Eye (tissue), 1 donor: ENCODE results near the gene TMEM272.
"Not testable (repeated sequence)": the region's sequence is repeated elsewhere in the genome, so short reads cannot be mapped to it uniquely, and the experiment has no call there.

Experiments used
- DNase-seq: peaks from one replicate; pipeline ENCODE4 v3.0.0-alpha.2; 2015

The TMEM272 gene

GRCh38 chr13:51824712-51825111, 20.3 kb downstream of the TMEM272 start:
- not testable (repeated sequence) for DNase-seq

- peak; percentile 35 for DNase-seq
Observed at GRCh38 chr13:51823863-51824262, 21.1 kb downstream of the TMEM272 start.

DNA sequence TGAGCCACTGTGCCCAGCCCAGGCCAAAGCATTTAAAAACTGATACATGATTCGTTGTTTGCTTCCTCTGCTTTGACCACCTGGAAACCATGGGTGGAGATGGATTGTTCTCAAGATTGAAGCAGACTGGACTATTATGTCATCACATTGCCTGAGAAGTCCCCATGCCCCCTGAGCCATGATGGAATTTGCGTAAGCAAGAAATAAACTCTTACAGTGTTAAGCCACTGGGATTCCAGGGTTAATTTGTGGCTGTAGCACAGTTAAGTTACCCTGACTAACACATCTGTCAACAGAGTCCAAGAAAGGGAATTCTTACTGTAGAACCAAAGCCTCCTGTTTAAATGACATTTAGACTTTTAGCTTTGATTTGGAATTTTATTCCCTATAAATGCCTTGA, 21.6 kb downstream of the TMEM272 start:
- peak; percentile 17 for DNase-seq

- DNase-seq, result no peak
Observed at GRCh38 chr13:51822106-51822815, 22.7 kb downstream of the TMEM272 start.

GRCh38 chr13:51821606-51822005, 23.4 kb downstream of the TMEM272 start:
- no peak for DNase-seq

DNA sequence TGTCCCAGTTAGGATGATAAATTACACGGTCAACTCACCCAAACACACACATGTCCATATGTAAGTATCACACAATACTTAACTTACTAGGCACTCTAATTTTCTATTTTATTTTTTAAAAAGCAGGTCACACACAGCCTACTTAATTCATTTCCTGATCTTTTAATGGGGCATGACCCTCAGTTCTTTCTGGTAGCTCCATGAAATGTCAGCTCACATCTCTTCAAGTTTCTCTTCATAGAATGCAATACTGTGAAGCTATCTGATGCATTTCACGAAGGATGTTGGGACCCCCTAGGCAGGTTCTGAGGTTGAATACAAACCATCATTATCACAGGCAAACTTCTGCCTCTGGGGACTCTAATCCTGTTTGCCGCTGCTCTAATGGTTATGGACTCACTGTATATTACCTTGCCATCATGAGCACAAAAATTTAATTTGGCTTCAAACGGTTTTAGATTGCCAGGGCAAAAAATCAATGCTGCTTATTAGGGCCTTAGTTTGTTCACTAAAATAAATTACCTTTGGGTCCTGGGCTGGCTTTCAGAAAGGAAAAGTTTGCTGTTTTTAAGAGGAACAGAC, 24.9 kb downstream of the TMEM272 start:
- peak; percentile 88 for DNase-seq

DNA sequence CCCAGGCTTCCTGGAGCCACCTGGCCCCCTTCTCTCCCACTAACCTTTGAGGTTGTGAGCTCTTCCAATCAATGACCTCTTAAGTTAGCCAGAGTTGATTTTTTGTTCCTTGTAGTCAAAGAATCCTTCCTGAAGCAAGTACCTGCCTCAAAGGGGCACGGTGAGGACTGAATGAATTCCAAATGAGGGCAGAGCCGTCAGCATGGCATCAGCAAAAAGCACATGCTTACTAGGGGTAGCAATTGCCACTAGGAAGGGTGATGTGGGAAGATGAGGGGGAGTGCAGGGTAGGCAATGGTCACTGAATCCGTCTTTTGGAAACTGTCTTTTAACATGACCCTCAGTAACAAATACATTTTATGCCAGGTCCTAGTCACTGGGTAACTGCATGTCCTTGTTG, 25.4 kb downstream of the TMEM272 start:
- DNase-seq, result no peak

DNA sequence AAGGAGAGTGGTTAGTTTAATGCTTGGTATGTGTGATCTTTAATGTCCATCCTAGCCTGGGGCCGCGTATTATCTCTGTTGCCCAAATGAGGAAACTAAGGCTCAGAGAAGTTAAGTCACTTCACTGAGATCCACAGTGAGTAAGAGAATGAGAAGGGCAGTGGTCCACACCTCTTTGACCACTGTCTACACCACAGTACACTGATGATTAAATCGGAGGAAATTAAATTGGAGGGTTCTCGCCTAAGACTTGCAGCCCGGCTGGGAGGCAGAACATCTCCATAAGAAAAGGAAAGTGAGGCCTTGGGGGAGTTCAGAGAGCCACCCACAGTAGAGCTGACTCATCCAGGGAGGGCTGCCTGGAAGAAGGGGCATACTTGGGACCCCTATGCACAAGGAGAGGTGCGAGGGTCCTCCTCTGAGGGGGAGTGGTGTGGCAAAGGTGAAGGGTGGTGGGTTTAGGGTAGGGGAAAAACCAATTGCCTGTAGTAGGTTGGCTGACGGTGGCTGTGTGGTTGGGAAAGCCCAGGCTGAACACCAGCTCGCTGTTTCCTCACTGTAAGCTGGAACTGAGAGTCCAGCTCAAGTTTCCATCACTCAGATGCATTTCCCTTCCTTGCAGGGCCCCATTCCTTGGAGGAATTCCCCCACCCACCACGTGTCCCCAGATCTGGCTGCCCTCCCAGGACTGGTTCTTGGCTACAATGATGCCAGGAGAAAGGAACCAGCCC, 26.0 kb downstream of the TMEM272 start:
- DNase-seq, result no peak

DNA sequence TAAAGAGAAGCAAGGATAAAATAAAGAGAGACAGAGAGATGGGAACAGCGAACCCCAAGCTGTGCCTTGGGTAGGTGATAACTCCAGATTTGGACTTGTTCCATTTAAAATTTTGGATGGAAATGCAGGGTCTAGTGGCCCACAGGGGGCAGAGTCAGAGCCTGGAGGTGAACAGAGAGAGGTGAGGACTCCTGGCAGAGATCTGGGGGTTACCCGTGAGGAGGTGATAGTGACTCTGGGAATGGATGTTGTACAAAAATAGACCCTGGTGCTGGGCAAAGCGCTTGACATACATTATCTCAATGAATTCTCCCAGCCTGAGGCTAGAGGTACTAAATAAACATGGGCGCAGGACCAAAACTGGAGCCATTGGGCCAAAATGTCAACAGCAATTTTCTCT, 26.7 kb downstream of the TMEM272 start:
- no peak for DNase-seq

GRCh38 chr13:51817717-51818116, 27.3 kb downstream of the TMEM272 start:
- DNase-seq, result no peak

- DNase-seq, result no peak
Observed at GRCh38 chr13:51816604-51817249, 28.2 kb downstream of the TMEM272 start.

DNA sequence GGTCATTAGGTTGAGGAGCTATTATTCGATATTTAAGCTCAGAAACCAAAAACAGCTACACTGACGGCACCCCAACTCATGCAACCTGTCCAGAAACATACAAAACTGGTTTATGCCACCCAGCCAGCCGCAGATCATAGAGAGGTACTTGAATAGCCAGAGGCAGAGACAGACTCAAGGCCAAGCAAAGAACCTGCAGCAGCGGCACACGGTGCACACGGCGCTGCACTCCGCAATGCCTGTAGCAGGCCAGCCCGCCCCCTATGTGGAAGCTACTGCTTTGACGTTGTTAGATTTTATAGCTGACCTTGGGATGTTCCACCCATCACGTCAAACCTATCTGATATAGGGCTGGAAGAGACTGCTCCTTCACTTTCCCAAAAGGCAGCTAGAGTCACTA, 29.1 kb downstream of the TMEM272 start:
- no peak for DNase-seq

DNA sequence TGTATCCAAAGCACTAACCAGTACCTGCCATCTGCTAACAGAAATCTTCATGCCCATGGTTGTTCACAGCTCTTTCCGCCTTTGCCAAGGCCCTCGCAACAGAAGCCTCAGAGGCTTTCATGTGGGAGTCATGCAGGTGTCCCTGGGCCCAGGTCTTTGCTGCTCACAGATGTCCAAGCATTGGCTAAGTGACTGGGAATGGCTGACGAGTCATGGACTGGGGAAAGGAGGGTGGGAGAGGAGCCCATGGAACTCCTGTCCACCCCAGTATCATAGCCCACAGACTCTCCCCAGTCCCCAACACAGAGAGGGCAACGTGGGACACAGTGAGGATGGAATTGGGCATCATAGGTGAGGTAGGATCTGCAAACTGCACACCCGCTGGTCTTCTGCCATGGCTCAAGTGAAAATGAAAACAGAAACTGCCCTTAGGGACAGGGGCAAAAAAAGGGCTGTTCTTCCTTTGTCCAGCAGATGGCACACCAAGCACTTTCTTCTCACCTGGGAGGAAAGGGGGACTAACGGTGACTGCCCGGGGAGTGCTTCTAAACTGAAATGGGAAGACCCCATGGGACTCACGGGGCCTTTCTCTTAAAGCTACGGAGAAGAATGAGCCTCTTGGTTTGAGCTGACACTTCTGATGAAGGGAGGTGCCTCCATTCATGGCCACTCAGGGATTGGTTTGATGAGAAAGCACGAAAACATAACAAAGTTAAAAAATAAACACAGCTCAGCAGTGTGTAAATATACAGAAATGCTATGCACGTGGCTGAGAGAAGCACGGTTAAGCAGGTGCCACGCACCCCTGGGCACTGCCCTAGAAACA, 29.9 kb downstream of the TMEM272 start:
- DNase-seq, result peak; percentile 89

GRCh38 chr13:51814071-51814470, 30.9 kb downstream of the TMEM272 start:
- no peak for DNase-seq

DNA sequence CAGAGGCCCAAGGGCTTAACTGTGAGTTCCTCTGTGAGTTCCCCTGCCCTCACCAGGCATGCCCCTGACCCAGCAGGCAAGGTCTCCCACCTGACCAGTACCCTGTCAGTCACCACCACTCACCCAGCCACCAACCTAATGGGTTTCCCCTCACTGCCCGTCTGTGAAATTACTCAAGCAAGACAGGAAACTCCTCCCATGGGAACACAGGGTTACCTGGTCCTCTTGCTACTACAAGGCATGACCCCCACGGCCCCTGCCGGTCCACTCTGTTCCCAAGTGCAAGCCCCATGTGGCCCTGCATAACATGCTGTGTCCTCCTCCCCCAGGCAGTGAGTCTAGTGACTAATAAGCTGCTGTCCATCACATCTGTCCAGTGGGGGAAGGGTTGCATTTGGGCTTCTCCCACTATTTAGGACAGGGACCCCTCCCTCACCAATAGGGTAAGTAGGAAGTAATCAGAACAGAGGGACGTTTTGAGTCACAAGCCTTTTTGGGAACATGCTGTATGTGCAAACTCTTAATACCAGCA, 33.0 kb downstream of the TMEM272 start:
- DNase-seq, result no peak

DNA sequence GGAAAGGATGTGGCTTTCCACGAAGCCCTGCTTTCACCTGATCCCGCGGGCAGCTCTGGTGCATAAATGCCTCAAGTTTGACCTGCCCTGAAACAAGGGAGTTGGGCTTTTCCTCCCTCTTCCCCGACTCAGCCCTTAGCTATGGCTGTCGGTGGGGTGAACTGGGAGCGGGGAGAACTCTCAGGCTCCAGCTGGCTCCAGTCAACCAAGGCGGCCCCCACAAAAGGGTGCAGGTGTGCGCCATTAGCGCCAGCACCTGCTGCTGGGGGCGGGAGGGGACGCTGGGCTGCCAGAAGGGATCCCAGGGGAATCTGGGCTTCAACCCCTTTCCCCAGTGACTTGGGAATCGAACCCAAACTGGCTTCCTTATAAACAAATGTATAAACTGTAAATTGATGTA, 33.9 kb downstream of the TMEM272 start:
- DNase-seq, result no peak

- no peak for DNase-seq
Observed at GRCh38 chr13:51808811-51809210, 36.2 kb downstream of the TMEM272 start.

DNA sequence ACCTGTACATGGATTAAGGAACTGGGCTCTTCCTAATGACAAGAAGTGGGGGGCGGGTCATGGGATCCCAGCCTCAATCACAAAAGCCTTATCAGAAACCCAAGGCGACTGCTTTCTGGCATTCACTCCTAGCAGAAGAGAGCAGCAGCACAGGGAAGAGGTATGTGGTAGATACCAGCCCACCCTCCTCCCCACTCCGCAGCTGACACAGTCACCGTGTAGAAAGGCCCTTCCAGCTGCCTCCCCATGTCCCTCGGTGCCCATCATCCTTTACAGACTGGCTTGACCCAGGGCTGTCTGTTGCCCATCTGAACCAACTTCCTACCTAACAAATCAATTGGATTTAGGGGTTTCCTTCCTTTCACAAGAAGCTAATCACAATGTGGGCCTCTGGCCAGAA, 37.9 kb downstream of the TMEM272 start:
- no peak for DNase-seq

GRCh38 chr13:51806566-51806965, 38.4 kb downstream of the TMEM272 start:
- DNase-seq, result peak; percentile 62

DNA sequence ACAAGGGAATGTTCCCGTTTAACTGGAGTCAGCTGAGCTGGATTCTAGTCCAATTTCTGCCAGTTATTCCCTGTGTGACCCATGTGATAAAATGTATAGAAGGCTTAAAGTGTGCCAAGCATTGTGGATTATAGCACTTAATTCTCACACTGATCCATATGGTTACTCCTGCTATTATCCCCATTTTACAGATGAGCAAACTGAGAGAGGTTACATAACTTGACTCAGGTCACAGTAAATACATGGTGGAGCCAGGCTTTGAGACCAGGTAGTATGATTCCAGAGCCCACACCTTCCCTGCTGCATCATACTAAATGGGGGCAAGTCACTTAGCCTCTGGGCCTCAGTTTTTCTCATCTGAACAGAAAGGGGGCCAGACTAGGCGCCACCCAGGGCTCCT, 39.1 kb downstream of the TMEM272 start:
- DNase-seq, result no peak

GRCh38 chr13:51805313-51805712, 39.7 kb downstream of the TMEM272 start:
- no peak for DNase-seq
